HG02943 (cell line): ENCODE measurements around the gene MAGED2.
"Not testable (repeated sequence)": the region's sequence is repeated elsewhere in the genome, so short reads cannot be mapped to it uniquely, and the experiment has no call there.

Experiments used
- ATAC-seq: cut with Tn5 transposase; IDR thresholded peaks from one replicate; pipeline ENCODE4 v1.9.1; 2021; ENCODE audit warnings: mild to moderate bottlenecking, low read depth, moderate library complexity; ENCODE audit not compliant: unreplicated experiment

Gene MAGED2

GRCh38 chrX:54817220-54817820, 9.8 kb downstream of the MAGED2 start:
- ATAC-seq, result no peak

GRCh38 chrX:54818221-54818620, 10.7 kb downstream of the MAGED2 start:
- ATAC-seq, result no peak

- ATAC-seq, result no peak
Measured at GRCh38 chrX:54819201-54819600, 11.7 kb downstream of the MAGED2 start.

GRCh38 chrX:54820737-54821136, 13.2 kb downstream of the MAGED2 start:
- no peak for ATAC-seq

- ATAC-seq, result no peak
Measured at GRCh38 chrX:54821310-54821709, 13.8 kb downstream of the MAGED2 start.

GRCh38 chrX:54824195-54824594, 16.6 kb downstream of the MAGED2 start:
- no peak for ATAC-seq

- no peak for ATAC-seq
Measured at GRCh38 chrX:54824722-54825121, 17.2 kb downstream of the MAGED2 start.

- ATAC-seq, result no peak
Measured at GRCh38 chrX:54825716-54826438, 18.3 kb downstream of the MAGED2 start.

GRCh38 chrX:54826598-54826997, 19.1 kb downstream of the MAGED2 start:
- ATAC-seq, result no peak

- no peak for ATAC-seq
Measured at GRCh38 chrX:54838583-54838982, 31.0 kb downstream of the MAGED2 start.

- ATAC-seq, result not testable (repeated sequence)
Measured at GRCh38 chrX:54841184-54841874, 33.8 kb downstream of the MAGED2 start.

- no peak for ATAC-seq
Measured at GRCh38 chrX:54842607-54843006, 35.1 kb downstream of the MAGED2 start.

GRCh38 chrX:54843050-54843449, 35.5 kb downstream of the MAGED2 start:
- ATAC-seq, result no peak

- not testable (repeated sequence) for ATAC-seq
Measured at GRCh38 chrX:54847700-54848099, 40.2 kb downstream of the MAGED2 start.

- no peak for ATAC-seq
Measured at GRCh38 chrX:54865208-54865607, 57.7 kb downstream of the MAGED2 start.
